HEK293 (cell line): ENCODE data around the gene HIC1.

ENCODE experiments used
- CTCF ChIA-PET: fragments of 350-600 bp; formaldehyde crosslinking; extraction: SDS; loops from one replicate; lab custom pipeline; 2021; ENCODE audit warnings: antibody characterized with exemption; lab: Yijun Ruan, JAX
- POLR2A ChIA-PET: fragments of 300-600 bp; formaldehyde crosslinking; extraction: SDS; loops from one replicate; lab custom pipeline; 2020; ENCODE audit warnings: antibody characterized with exemption, inconsistent platforms; lab: Yijun Ruan, JAX
- H3K27ac ChIP-seq: fragments of 200-500 bp; sonication (Bioruptor generic); 2 replicates; pipeline ENCODE4 v1.5.1; 2014; ENCODE audit warnings: low read depth, low read length, control low read depth, inconsistent platforms; ENCODE audit errors: extremely low read depth
- H3K36me3 ChIP-seq, 2 experiments: fragments of 200-500 bp in 1 of 2; sonication (Bioruptor generic) in 1 of 2; 1 replicate in 1 of 2; 2 replicates in 1 of 2; pipeline ENCODE4 v1.5.1; 2014 to 2017; ENCODE audit warnings: inconsistent platforms in 2 of 2, low read length in 2 of 2; ENCODE audit not compliant: control insufficient read depth in 2 of 2, insufficient read depth in 1 of 2
- H3K4me1 ChIP-seq: fragments of 200-500 bp; sonication (Bioruptor generic); 2 replicates; pipeline ENCODE4 v1.5.1; 2014; ENCODE audit warnings: mild to moderate bottlenecking, low read length, inconsistent platforms; ENCODE audit not compliant: control insufficient read depth, insufficient read depth
- H3K4me3 ChIP-seq: 2 replicates; pipeline ENCODE4 v1.5.1; 2011; ENCODE audit warnings: low read depth, mild to moderate bottlenecking, control low read depth, low read length, moderate library complexity
- H3K9me3 ChIP-seq: fragments of 200-500 bp; sonication (Bioruptor generic); 2 replicates; pipeline ENCODE4 v1.5.1; 2014; ENCODE audit warnings: low read depth, low read length, inconsistent platforms; ENCODE audit not compliant: control insufficient read depth, insufficient read depth
- GLIS1 ChIP-seq: fragments of 450-650 bp; formaldehyde crosslinking; IDR thresholded peaks from 2 replicates; pipeline ENCODE4 v1.5.1; 2016; ENCODE audit warnings: missing biosample characterization, missing genetic modification characterization
- KLF7 ChIP-seq: fragments of 450-650 bp; formaldehyde crosslinking; IDR thresholded peaks from 2 replicates; pipeline ENCODE4 v1.5.1; 2016; ENCODE audit warnings: missing biosample characterization, missing genetic modification characterization, borderline replicate concordance
- PRDM10 ChIP-seq: fragments of 450-650 bp; formaldehyde crosslinking; IDR thresholded peaks from 2 replicates; pipeline ENCODE4 v1.5.1; 2016; ENCODE audit warnings: missing biosample characterization, missing genetic modification characterization
- SETDB1 ChIP-seq: IDR thresholded peaks from one replicate; pipeline ENCODE4 v1.6.1; 2017; ENCODE audit warnings: mild to moderate bottlenecking, low read length, moderate library complexity, mixed read lengths; ENCODE audit not compliant: insufficient read length
- TSHZ1 ChIP-seq: fragments of 450-650 bp; formaldehyde crosslinking; IDR thresholded peaks from 2 replicates; pipeline ENCODE4 v1.5.1; 2016; ENCODE audit warnings: missing biosample characterization, missing genetic modification characterization, borderline replicate concordance
- ZBTB10 ChIP-seq: fragments of 450-650 bp; formaldehyde crosslinking; IDR thresholded peaks from 2 replicates; pipeline ENCODE4 v1.5.1; 2016; ENCODE audit warnings: missing biosample characterization, missing genetic modification characterization
- ZEB2 ChIP-seq: fragments of 450-650 bp; formaldehyde crosslinking; IDR thresholded peaks from 2 replicates; pipeline ENCODE4 v1.5.1; 2016; ENCODE audit warnings: missing biosample characterization, missing genetic modification characterization
- ZIC2 ChIP-seq: fragments of 450-650 bp; formaldehyde crosslinking; IDR thresholded peaks from 2 replicates; pipeline ENCODE4 v1.5.1; 2016; ENCODE audit warnings: missing biosample characterization, missing genetic modification characterization
- ZNF112 ChIP-seq: fragments of 450-650 bp; formaldehyde crosslinking; IDR thresholded peaks from 2 replicates; pipeline ENCODE4 v1.5.0; 2017; ENCODE audit warnings: missing biosample characterization, missing genetic modification characterization
- ZNF155 ChIP-seq: fragments of 450-650 bp; formaldehyde crosslinking; IDR thresholded peaks from 2 replicates; pipeline ENCODE4 v1.5.1; 2016; ENCODE audit warnings: missing biosample characterization, missing genetic modification characterization
- ZNF184 ChIP-seq: fragments of 450-650 bp; IDR thresholded peaks from 2 replicates; pipeline ENCODE4 v1.5.1; 2018; ENCODE audit warnings: missing biosample characterization, mild to moderate bottlenecking, missing genetic modification characterization
- ZNF2 ChIP-seq: fragments of 450-650 bp; formaldehyde crosslinking; IDR thresholded peaks from 2 replicates; pipeline ENCODE4 v1.5.1; 2016; ENCODE audit warnings: missing biosample characterization, missing genetic modification characterization
- ZNF280C ChIP-seq: fragments of 450-650 bp; formaldehyde crosslinking; IDR thresholded peaks from 2 replicates; pipeline ENCODE4 v1.5.1; 2016; ENCODE audit warnings: missing biosample characterization, missing genetic modification characterization
- ZNF354C ChIP-seq: fragments of 450-650 bp; formaldehyde crosslinking; IDR thresholded peaks from 2 replicates; pipeline ENCODE4 v1.5.1; 2016; ENCODE audit warnings: missing biosample characterization, missing genetic modification characterization, low read depth, borderline replicate concordance
- ZNF561 ChIP-seq: fragments of 450-650 bp; IDR thresholded peaks from 2 replicates; pipeline ENCODE4 v1.5.1; 2018; ENCODE audit warnings: missing biosample characterization, missing genetic modification characterization, borderline replicate concordance
- ZNF621 ChIP-seq: fragments of 450-650 bp; formaldehyde crosslinking; IDR thresholded peaks from 2 replicates; pipeline ENCODE4 v1.5.1; 2017; ENCODE audit warnings: missing biosample characterization, missing genetic modification characterization
- ZNF664 ChIP-seq: fragments of 450-650 bp; formaldehyde crosslinking; IDR thresholded peaks from 2 replicates; pipeline ENCODE4 v1.5.1; 2016; ENCODE audit warnings: missing biosample characterization, missing genetic modification characterization
- ZNF704 ChIP-seq: fragments of 450-650 bp; formaldehyde crosslinking; IDR thresholded peaks from 2 replicates; pipeline ENCODE4 v1.5.1; 2016; ENCODE audit warnings: missing biosample characterization, missing genetic modification characterization
- ZSCAN23 ChIP-seq: fragments of 450-650 bp; formaldehyde crosslinking; IDR thresholded peaks from 2 replicates; pipeline ENCODE4 v1.5.1; 2016; ENCODE audit warnings: missing biosample characterization, missing genetic modification characterization

The HIC1 gene

GRCh38 chr17:2013994-2014317 is 40.9 kb upstream of the HIC1 start (continued):
- no peak for TF ChIP-seq PRDM10 (tag by site-specific recombination)

- no peak for TF ChIP-seq ZNF184 (tag by site-specific recombination)
- TF ChIP-seq GLIS1 (tag by site-specific recombination) = no peak
- no peak for TF ChIP-seq ZNF112
- no peak for TF ChIP-seq ZSCAN23 (tag by site-specific recombination)
- TF ChIP-seq ZNF354C (tag by site-specific recombination) = no peak
- no peak for TF ChIP-seq ZNF155 (tag by site-specific recombination)
- no peak for TF ChIP-seq ZNF621 (tag by site-specific recombination)
- no peak for TF ChIP-seq ZIC2 (tag by site-specific recombination)
- TF ChIP-seq KLF7 = no peak
- no peak for TF ChIP-seq SETDB1
- TF ChIP-seq ZNF561 (tag by site-specific recombination) = no peak
- Histone ChIP-seq H3K27ac (no peak overlapping the region), H3K36me3 (no peaks in the 10 kb centered on the region), H3K4me3 (no peak overlapping the region), H3K4me1 (no peaks in the 10 kb centered on the region; the same call in 1 of the 2 replicates), H3K9me3 (no peaks in the 10 kb centered on the region)
- ChIA-PET POLR2A (no interaction called here), CTCF (interaction anchor here (4.9 kb wide), 1 partner anchor 10 kb away, joined by 25 read pairs; the partner anchor contains the start of gene RTN4RL1)
These were observed 39.6 kb upstream of the HIC1 start for GRCh38 chr17:2015314-2015713.

- no peaks in the 10 kb centered on the region for H3K9me3 ChIP-seq
- no peaks in the 10 kb centered on the region for H3K36me3 ChIP-seq
- ChIA-PET CTCF (no interaction called here), POLR2A (no interaction called here)
- no peak overlapping the region for H3K4me3 ChIP-seq
- no peak overlapping the region for H3K27ac ChIP-seq
- H3K4me1 ChIP-seq = no peaks in the 10 kb centered on the region; the same call in 1 of the 2 replicates
- TF ChIP-seq TSHZ1 (tag by site-specific recombination) (no peak), ZNF2 (tag by site-specific recombination) (no peak), ZNF704 (no peak), ZNF664 (tag by site-specific recombination) (no peak), ZEB2 (tag by site-specific recombination) (no peak), ZNF280C (tag by site-specific recombination) (no peak), ZBTB10 (no peak)
These were observed 38.4 kb upstream of the HIC1 start for GRCh38 chr17:2016494-2016893.
